Bone marrow (tissue), 2 donors: ENCODE data around the gene AMFR.
A peak's percentile ranks its signal among the peaks of the same experiment; 100 is the strongest.

Source experiments
- DNase-seq, 2 donors: peaks; one replicate each; lab custom pipeline; 2025; lab: John Stamatoyannopoulos, UW

AMFR gene

DNA sequence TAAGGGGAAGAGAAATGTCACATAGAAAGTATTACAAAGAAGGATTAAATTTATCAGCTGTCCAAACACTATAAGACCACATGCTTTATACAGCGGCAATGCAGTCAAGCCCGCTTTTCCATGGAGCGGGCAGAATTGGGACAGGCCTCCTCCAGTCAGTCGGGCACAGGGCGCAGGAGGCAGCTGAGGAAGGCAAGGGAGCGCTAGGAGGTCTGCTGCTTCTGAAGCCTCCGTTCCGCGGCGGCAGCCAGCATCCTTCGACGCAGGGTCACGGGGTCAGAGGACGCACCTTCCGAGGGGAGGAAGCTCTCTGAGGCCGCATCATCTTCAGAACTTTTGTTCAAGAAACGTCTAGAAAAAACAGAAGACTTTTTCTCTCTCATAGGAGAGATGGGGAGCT, 62.6 kb downstream of the AMFR start:
- no peak for DNase-seq

GRCh38 chr16:56362057-56362655, 63.2 kb downstream of the AMFR start:
- DNase-seq, result no peak

DNA sequence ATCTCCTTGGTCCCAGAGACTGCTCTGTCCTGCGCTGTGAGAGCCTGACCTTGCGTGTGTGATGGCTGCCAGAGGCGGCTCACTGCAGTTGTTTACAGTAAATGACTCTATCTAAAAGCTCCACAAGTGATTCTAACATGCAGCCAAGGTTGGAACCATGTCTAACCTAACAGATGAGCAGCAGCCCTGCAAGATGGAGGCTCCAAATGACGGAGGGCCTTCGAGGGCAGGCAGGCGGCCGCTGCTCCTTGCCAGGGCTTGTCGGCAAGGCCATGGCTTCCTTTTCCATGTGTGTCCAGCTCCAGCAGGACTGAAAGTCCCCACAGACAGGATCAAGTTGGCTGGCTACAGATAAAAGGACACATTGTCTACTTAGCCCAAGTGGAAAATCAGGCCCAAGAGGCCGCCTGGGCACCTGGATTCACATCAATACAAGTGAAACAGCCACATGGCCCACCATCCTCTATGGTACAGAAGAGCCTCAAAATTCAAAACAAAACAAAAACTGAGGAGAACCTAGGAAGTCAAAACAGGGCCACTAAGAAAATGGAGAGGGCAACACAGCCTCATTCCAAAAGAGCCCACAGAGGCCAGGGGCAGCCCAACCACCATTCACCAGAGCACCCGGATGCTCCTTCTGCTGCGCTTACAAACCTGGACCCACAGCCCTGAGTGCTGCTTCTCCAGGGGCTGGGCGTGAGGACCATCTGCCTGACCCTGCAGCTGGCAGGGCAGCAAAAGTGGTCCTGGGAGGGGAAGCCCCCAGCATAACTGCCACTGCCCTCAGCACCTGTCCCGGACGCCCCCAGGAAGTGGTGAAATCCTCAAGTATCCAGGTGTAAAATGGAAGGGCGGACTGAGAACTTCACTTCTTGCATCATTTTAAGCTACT, 65.0 kb downstream of the AMFR start:
- DNase-seq, result no peak

- DNase-seq, result no peak
Observed at GRCh38 chr16:56357765-56358322, 67.5 kb downstream of the AMFR start.

DNA sequence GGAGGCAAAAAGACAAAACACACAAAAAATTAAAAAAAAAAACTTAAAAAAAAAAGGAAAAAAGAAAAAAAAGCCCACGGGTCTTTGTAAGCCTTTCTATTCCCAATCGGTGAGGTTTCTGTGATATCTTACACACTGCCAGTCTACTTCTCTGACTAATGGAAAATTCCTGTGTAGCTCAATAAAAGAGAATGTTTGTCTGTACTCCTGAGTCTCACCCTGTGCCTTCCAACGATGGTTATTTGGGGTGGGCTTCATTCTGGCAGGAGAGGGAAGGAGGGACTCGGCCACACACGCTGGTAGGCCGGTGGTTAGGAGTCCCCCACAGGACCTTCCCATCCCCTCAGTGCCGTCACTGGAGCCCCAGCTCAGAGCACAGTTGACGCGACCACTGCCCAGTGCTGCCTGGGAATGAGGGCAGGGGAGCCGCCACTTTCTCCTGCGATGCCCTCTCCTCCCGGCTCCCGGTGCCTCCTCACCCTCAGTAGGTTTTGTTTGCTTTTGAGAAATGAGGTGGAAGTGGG, 68.0 kb downstream of the AMFR start:
- no peak for DNase-seq

DNA sequence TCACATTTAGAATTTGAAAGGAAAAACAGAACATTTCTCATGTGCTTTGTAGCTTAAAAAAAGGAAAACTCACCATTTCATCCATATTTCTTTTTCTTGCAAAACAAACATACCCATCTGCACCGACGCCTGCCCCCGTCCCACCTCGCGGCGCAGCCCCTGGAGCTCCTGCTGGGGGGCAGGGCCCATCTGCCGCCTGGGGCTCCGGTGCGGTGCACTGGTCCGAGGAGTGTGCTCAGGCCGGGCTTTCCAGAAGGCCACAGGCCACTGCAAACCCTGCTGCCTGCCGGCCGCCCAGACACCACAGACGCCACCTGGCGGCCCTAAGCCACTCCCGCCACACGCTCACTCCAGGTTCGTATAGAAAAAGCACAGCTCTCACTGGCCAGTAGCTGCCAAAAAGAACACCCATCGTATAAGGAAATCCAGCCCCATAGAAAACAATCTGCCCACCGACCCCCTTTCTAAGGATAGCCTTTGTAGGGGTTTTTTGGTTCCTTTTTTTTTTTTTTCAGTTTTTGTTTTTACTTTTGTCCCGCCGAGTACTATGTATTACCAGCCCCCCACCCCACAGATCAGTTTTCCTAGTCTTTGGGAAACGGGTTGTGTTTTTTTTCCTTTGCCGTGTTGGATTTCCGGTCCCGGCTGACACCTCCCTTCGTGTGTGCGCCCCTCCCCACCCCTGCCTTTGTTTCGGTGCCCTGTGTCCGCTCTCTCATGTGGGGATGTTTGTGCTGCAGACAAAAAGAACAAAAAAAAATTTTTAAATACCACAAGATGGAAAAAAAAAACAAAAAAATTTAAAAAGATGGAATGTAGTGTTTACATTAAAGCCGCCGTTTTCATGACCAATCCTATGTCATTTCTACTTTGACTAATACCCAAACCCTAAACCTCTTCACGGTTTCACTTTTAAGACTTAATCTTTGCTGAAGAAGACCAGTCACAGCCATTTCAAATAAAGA, 68.8 kb downstream of the AMFR start:
- peak; percentile 13 to 28 for DNase-seq

- DNase-seq, result no peak
Observed at GRCh38 chr16:56355786-56356275, 69.5 kb downstream of the AMFR start.

- no peak for DNase-seq
Observed at GRCh38 chr16:56355221-56355620, 70.1 kb downstream of the AMFR start.

GRCh38 chr16:56354746-56355145, 70.6 kb downstream of the AMFR start:
- DNase-seq, result no peak

DNA sequence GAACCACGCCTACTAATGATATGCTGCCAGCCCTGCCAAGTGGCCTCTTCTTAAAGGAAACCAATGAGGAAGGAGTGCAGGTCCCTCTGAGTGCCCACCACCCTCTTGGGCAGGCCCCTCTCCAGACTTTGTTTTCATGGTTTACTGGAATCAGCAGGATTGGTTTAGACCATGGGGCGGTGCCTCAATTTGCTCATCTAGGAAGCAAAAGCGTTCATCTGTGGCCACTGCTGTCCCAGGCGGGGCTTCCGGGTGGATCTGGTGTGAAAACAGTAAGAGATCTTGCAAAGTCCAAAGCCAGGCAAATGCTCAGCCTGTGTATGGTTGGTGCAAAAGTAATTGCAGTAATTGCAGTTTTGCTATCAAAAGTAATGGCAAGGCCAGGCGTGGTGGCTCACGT, 71.3 kb downstream of the AMFR start:
- no peak for DNase-seq

DNA sequence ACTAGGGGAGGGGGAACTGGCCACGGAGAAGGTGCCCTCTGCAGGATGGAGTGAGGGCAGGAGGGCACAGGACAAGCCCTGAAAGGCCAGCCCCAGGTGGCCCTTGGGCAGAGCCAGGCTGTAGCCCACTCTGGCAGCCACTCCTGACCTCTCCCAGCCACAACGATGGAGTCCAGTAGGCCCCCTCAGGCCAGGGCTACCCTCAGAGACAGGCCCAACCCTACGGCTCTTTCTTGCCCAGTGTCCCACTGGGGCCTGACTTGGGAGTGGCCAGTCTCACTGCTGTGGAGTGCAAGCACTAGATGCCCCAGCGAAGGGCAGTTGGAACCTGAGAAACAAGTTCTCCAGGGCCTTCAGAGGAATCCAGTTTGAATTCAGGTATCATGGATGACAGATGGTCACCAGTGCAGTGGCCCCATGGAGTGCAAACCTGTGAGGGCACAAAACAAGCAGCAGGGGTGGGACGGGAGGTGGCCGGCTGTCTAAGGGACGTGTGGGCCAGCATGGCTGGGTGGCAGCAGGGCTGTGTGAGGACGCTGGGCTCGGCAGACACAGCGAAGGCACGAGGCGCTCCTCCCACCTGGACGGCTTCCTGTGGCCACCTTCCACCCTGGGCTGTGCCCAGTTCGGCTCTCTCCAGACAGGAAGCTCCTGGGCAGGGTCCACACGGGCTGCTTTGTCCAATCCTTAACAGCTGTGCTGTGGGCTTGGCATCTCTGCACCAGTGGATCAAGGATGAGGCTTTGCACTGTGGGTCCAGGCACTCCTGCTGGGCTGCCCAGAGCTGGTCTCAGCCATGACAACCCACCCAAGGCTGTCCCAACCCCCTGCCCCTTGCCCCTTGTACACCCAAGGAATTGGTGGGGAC, 72.1 kb downstream of the AMFR start:
- no peak for DNase-seq

GRCh38 chr16:56352351-56353053, 72.8 kb downstream of the AMFR start:
- no peak for DNase-seq

DNA sequence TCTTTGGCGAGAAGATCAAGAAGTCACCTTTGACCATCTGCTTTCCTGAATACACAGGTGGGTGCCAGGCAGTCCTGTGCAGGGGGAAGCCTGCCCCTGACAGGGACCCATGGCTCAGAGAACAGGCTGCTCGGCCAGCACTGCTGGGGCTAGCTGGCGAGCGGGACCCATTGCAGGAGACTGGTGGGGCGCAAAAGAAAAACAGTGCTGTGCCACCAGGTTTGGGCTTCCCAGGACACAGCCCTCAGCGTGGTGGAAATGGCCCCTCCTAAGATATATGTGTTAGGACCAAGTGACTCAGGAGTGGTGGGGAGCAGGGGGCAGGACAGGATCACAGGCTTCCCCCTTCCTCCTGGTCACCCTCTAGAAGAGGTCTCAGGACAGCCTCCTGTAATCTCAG, 73.9 kb downstream of the AMFR start:
- DNase-seq, result no peak

GRCh38 chr16:56350491-56351405, 74.6 kb downstream of the AMFR start:
- no peak for DNase-seq

GRCh38 chr16:56349711-56350161, 75.6 kb downstream of the AMFR start:
- no peak for DNase-seq

DNA sequence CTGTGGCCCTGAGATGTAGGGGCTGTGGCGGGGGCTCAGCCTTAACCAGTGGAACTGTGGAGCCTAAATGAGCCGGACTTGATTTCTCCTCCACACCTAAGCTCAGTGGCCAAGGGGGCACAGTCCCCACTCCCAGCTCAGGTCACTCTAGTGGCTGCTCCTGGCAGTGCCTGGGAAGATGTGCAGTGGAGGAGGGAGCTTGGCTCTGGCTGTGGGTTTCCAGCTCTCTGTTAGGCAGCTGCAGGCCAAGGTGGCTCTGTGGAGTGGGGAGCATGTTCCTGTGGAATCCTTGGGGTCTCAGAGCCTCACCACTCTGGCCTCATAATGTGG, 76.3 kb downstream of the AMFR start:
- no peak for DNase-seq

DNA sequence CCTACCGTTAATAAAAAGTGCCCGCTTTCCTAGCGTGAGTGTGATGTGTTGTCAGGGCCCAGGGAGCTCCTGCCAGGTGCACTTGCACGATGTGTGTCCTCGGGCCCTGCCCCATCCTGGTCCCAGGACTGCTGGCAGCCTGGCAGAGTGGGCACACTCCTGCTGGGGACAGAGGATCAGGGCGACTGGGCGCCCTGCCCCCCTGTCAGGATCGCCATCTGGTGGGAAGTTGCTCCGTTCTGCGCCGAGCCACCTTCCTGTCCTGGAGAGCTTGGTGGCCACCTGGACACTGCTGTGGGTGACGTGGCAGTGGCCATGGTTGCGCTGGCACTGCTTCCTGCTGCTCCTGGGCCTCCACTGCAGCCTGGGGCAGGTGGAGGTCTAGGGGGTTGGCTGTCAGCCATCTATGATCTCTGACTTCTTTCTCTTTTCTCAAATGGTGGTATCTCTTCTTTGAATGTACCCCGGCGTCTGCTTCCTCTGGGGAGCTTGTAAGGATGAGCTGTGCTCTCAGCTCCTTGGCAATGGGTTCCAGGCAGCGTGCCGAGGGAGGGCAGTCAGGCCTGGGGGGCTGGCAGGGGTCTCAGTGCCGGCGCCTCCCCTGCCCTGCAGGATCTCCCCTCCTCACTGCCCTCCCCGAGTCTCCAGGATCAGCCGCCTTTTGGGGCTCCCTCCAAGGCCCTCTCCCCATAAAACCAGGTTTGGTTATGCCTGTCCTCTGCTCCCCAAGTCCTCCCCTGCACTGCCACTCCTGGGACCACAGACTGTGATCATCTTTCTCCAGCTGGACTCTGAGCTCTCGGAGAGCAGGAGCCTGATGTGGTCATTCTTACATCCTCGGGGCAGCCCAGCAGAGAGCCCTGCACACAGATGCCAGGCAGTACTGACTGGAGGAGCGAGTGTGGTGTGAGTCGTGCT, 76.9 kb downstream of the AMFR start:
- no peak for DNase-seq

GRCh38 chr16:56347670-56348069, 77.7 kb downstream of the AMFR start:
- no peak for DNase-seq
